Mesodermal cell (in vitro differentiated cells): ENCODE measurements around the gene CLTA.

Experiments
- H3K27ac ChIP-seq: 2 replicates; pipeline ENCODE4 v1.7.0; 2013; ENCODE audit warnings: mild to moderate bottlenecking, low read depth, low read length, moderate library complexity; ENCODE audit not compliant: severe bottlenecking
- H3K36me3 ChIP-seq: 2 replicates; pipeline ENCODE4 v1.7.1; 2013; ENCODE audit warnings: mild to moderate bottlenecking, low read length, moderate library complexity; ENCODE audit not compliant: control insufficient read depth, insufficient read depth
- H3K4me1 ChIP-seq: one replicate; pipeline ENCODE4 v1.7.1; 2013; ENCODE audit warnings: mild to moderate bottlenecking, low read length; ENCODE audit not compliant: insufficient read depth, control insufficient read depth, poor library complexity, severe bottlenecking
- H3K4me3 ChIP-seq: 2 replicates; pipeline ENCODE4 v1.7.0; 2013; ENCODE audit warnings: low read length, control low read depth, mild to moderate bottlenecking; ENCODE audit not compliant: insufficient read depth, poor library complexity, severe bottlenecking; ENCODE audit errors: extremely low read depth
- H3K9me3 ChIP-seq: 2 replicates; pipeline ENCODE4 v1.7.1; 2013; ENCODE audit warnings: mild to moderate bottlenecking, low read length, moderate library complexity; ENCODE audit not compliant: control insufficient read depth
- WGBS, 2 experiments: methylation state at CpG; one replicate each; pipeline ENCODE4 v1.1.5; 2013; ENCODE audit warnings: missing lambda C conversion rate in 2 of 2; ENCODE audit not compliant: insufficient coverage in 2 of 2; 5-methylcytosine and 5-hydroxymethylcytosine counted together

Gene CLTA

DNA sequence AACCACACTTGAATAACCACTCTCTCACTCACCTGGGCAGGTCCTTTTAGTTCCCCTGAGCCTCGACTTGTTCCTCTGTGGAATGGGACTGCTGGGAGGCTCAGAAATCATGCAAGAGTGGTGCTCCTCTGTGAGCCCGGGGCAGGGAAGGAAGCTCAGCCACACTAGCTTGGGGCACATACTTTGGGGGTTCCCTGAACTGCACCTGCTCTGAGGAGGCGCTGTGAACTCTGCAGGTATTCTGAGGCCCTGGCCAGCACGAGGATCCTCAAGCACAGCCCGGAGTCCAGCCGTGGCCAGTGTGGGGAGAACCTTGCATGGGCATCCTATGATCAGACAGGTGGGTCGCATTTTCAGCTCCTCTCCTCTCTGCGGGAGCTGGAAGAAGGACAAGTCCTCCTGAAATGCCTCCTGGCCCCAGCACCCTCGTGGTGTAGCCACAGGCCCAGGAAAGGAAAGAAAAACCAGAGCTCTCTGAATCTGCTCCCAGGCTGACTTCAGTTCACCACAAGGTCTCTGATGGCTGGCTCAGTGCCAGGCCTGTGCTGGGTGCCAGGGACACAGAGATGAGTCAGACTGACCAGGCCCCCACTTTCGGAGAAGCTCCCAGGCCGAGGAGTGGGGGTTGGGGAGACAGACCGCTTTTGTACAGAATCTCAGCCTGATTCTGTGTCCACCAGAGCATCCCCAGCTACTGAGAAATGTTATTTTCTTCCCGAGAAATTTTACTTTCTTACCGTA, 42.2 kb upstream of the CLTA start:
- H3K27ac ChIP-seq, result peak overlapping the region; percentile 72
- H3K9me3 ChIP-seq, result peaks cover 8% of the 10 kb centered on the region
- H3K4me1 ChIP-seq, result peaks cover 24% of the 10 kb centered on the region
- H3K4me3 ChIP-seq, result no peak overlapping the region
- WGBS, 2 experiments, result 89 to 98% methylated on average over 9 to 12 of the region's 14 CpGs
- peaks cover 69% of the 10 kb centered on the region for H3K36me3 ChIP-seq

- no peak overlapping the region for H3K4me3 ChIP-seq
- WGBS, 2 experiments, result 63 to 82% methylated on average over 1 to 4 of the region's 4 CpGs
- peak overlapping the region; percentile 72 for H3K27ac ChIP-seq
- peaks cover 8% of the 10 kb centered on the region for H3K9me3 ChIP-seq
- peaks cover 24% of the 10 kb centered on the region for H3K4me1 ChIP-seq
- H3K36me3 ChIP-seq, result peaks cover 61% of the 10 kb centered on the region
These were observed 41.5 kb upstream of the CLTA start for GRCh38 chr9:36149197-36149596.

DNA sequence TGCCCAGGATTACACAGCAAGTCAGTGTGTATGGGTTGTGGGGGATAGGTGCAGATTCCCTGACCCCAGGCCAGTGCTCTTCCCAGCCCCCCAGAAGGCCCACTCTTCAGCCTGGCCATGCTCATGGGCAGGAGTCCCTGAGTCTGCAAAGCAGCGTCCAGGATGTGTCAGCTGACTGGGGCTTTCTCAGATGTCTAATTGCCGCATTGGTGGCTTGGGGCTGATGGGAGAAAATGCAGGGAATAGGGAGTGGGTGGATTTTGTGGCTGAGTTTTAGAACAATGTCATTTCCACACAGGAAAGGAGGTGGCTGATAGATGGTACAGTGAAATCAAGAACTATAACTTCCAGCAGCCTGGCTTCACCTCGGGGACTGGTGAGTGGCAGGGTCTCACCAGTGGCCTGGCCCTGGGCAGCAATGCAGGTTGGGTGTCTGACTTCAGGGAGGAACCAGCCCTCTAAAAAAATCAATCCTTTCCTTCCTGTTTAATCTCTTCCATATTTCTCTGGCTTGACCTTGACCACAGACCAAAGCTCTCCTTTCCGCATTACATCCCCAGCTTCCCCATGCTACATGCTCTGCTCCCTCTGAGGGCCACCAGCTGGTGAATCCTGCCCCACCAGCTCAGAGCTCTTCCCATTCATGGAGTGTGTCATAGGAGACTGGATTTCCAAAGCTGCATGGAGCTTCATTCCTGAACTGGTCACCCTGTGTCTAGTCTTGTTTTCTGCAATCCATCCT, 40.0 kb upstream of the CLTA start:
- 93 to 100% methylated on average over 2 to 4 of the region's 4 CpGs for WGBS, 2 experiments
- Histone ChIP-seq H3K4me1 (peaks cover 24% of the 10 kb centered on the region), H3K36me3 (peaks cover 57% of the 10 kb centered on the region), H3K9me3 (peaks cover 6% of the 10 kb centered on the region), H3K27ac (no peak overlapping the region), H3K4me3 (no peak overlapping the region)

GRCh38 chr9:36151316-36152210, 39.2 kb upstream of the CLTA start:
- Histone ChIP-seq H3K4me3 (no peak overlapping the region), H3K9me3 (peaks cover 4% of the 10 kb centered on the region), H3K27ac (no peak overlapping the region), H3K36me3 (peaks cover 58% of the 10 kb centered on the region), H3K4me1 (peaks cover 24% of the 10 kb centered on the region)
- 87 to 88% methylated on average over 11 to 12 of the region's 14 CpGs for WGBS, 2 experiments

DNA sequence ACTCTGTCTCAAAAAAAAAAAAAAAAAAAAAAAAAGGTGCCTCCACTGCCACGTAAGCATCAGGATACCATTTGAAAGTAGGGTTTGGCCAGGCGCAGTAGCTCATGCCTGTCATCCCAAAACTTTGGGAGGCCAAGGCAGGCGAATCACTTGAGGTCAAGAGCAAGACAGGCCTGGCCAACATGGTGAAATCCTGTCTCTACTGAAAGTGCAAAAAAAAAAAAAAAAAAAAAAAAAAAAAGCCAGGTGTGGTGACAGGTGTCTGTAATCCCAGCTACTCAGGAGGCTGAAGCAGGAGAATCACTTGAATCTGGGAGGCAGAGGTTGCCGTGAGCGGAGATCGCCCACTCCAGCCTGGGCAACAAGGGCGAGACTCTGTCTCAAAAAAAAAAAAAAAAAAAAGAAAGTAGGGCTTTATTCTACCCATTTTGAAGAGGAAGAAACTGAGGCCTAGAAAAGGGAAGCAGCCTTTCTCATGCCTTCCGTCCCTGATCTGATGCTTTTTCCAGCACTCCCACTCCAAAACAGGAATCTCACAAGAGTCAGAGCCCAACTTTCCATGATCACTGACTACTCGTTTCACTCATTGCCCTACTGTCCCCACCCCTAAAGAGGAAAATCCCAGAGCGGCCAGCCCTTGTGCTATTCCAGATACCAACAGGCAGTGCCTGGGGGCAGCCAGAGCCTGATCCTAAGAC, 37.8 kb upstream of the CLTA start:
- 93 to 94% methylated on average over 3 to 6 of the region's 10 CpGs for WGBS, 2 experiments
- Histone ChIP-seq H3K4me1 (peaks cover 24% of the 10 kb centered on the region), H3K4me3 (no peak overlapping the region), H3K9me3 (peaks cover 5% of the 10 kb centered on the region), H3K36me3 (peaks cover 51% of the 10 kb centered on the region), H3K27ac (no peak overlapping the region)

- 80 to 100% methylated on average over 1 to 3 of the region's 9 CpGs for WGBS, 2 experiments
- Histone ChIP-seq H3K27ac (peak overlapping the region; percentile 80), H3K4me3 (no peak overlapping the region), H3K36me3 (peaks cover 57% of the 10 kb centered on the region), H3K4me1 (peaks cover 17% of the 10 kb centered on the region), H3K9me3 (peaks cover 5% of the 10 kb centered on the region)
These were observed 37.0 kb upstream of the CLTA start for GRCh38 chr9:36153746-36154145.

- Histone ChIP-seq H3K27ac (peak overlapping the region; percentile 80), H3K4me3 (no peak overlapping the region), H3K9me3 (peaks cover 5% of the 10 kb centered on the region), H3K4me1 (peaks cover 10% of the 10 kb centered on the region), H3K36me3 (peaks cover 57% of the 10 kb centered on the region)
- 87 to 90% methylated on average over 6 of the region's 11 CpGs for WGBS, 2 experiments
These were observed 36.3 kb upstream of the CLTA start for GRCh38 chr9:36154331-36154952.

DNA sequence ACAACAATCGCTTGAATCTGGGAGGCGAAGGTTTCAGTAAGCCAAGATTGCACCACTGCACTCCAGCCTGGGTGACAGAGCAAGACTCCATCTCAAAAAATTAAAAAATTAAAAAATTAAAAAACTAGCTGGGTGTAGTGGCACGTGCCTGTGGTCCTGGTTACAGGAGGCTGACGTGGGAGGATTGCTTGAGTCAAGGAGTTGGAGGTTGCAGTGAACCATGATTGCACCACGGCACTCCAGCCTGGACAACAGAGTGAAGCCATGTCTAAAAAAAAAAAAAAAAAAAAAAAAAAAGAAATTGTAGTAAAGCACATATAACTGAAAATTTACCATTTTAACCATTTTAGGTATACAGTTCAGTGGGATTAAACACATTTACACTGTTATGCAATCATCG, 34.6 kb upstream of the CLTA start:
- peaks cover 53% of the 10 kb centered on the region for H3K36me3 ChIP-seq
- peaks cover 8% of the 10 kb centered on the region for H3K4me1 ChIP-seq
- peaks cover 5% of the 10 kb centered on the region for H3K9me3 ChIP-seq
- WGBS, 2 experiments, result 94 to 97% methylated on average over 4 to 5 of the region's 6 CpGs
- H3K4me3 ChIP-seq, result no peak overlapping the region
- no peak overlapping the region for H3K27ac ChIP-seq

DNA sequence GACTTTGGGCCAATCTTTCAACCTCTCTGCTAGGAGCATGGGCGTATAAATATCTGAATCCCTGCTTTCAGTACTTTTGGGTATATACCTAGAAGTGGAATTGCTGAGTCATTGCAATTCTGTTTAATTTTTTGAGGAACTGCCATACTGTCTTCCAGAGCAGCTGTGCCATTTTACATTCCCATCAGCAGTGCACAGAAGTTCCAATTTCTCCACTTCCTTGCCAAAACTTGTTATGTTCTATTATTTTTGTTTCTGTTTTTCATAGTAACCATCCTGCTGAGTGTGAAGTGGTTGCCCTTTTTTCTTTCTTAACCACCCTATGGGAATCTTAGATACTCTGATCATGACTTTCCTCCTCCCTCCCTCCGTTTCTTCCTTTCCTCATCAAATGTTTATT, 32.6 kb upstream of the CLTA start:
- WGBS, 2 experiments, result 83 to 88% methylated on average over 1 of the region's 2 CpGs
- Histone ChIP-seq H3K4me1 (peaks cover 15% of the 10 kb centered on the region), H3K36me3 (peaks cover 39% of the 10 kb centered on the region), H3K9me3 (peaks cover 5% of the 10 kb centered on the region), H3K27ac (no peak overlapping the region), H3K4me3 (no peak overlapping the region)

DNA sequence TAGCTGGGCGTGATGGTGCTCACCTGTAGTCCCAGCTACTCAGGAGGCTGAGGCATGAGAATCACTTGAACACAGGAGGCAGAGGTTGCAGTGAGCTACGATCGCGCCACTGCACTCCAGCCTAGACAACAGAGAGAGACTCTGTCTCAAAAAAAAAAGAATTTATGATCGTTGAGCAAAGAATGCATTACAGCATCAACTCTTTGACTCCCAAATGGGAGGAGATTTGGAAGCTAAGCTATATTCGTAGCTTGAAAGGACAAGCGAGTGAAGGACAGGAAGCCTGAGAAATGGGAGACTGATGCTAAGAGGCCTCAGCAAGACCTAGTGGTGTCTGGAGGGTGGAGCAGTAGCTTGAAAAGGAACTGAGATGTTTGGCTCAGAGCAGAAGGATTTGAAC, 31.8 kb upstream of the CLTA start:
- Histone ChIP-seq H3K36me3 (peaks cover 39% of the 10 kb centered on the region), H3K4me3 (no peak overlapping the region), H3K9me3 (peaks cover 5% of the 10 kb centered on the region), H3K27ac (no peak overlapping the region), H3K4me1 (peaks cover 23% of the 10 kb centered on the region)
- 94 to 95% methylated on average over 6 to 7 of the region's 7 CpGs for WGBS, 2 experiments
